GM06990 (cell line): ENCODE measurements around the gene ITPR1.

Experiments used
- DNase-seq: peaks from one replicate; pipeline ENCODE4 v3.0.0-alpha.2; 2011; ENCODE audit not compliant: insufficient read length; ENCODE audit errors: extremely low read depth
- H3K27me3 ChIP-seq: replicated peaks from 2 replicates; pipeline ENCODE4 v1.6.0; 2011; ENCODE audit warnings: low read length; ENCODE audit not compliant: control insufficient read depth, insufficient read depth
- H3K36me3 ChIP-seq: 2 replicates; pipeline ENCODE4 v1.5.1; 2011; ENCODE audit warnings: low read length; ENCODE audit not compliant: control insufficient read depth, insufficient read depth
- H3K4me3 ChIP-seq: replicated peaks from 2 replicates; pipeline ENCODE4 v1.5.1; 2011; ENCODE audit warnings: low read depth, mild to moderate bottlenecking, control low read depth, low read length
- TF ChIP-seq, protein P1 (sequence below): IDR thresholded peaks from 2 replicates; pipeline ENCODE4 v1.5.1; 2011; ENCODE audit warnings: low read length, control low read depth, mild to moderate bottlenecking, inconsistent platforms; ENCODE audit not compliant: insufficient read depth, poor library complexity, severe bottlenecking

ITPR1 gene

DNA sequence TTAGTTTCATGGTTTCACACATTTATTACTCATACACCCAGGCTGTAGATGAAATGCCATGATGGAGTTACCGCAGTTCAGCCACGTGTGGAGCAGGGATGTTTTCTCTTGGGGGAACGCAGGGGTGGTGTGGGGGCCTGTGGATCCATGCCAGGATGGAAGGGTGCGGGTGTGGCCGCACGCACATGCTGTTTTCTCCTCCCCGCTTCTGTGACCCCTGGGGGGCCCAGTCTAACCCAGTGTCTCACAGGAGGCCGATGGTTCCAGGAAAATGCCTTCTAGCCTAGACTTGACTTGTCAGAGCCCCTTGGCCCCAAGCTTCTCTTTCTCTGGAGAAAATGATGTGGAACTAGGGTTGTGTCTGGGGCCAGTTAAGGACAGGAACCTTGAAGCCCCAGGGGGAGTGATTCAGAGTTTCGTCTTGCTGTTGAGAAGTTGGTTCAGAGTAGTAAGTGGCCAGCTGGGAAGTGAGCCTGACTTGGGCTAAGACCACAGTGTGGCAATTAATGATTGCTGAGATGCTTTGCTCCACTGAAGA, 245.7 kb downstream of the ITPR1 start:
- Histone ChIP-seq H3K4me3 (no peak overlapping the region), H3K27me3 (no peaks in the 10 kb centered on the region), H3K36me3 (no peaks in the 10 kb centered on the region; the same call in 1 of the 2 replicates)
- no peak for DNase-seq
- TF ChIP-seq, protein P1, sequence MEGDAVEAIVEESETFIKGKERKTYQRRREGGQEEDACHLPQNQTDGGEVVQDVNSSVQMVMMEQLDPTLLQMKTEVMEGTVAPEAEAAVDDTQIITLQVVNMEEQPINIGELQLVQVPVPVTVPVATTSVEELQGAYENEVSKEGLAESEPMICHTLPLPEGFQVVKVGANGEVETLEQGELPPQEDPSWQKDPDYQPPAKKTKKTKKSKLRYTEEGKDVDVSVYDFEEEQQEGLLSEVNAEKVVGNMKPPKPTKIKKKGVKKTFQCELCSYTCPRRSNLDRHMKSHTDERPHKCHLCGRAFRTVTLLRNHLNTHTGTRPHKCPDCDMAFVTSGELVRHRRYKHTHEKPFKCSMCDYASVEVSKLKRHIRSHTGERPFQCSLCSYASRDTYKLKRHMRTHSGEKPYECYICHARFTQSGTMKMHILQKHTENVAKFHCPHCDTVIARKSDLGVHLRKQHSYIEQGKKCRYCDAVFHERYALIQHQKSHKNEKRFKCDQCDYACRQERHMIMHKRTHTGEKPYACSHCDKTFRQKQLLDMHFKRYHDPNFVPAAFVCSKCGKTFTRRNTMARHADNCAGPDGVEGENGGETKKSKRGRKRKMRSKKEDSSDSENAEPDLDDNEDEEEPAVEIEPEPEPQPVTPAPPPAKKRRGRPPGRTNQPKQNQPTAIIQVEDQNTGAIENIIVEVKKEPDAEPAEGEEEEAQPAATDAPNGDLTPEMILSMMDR: no peak

- Histone ChIP-seq H3K36me3 (no peaks in the 10 kb centered on the region; the same call in 1 of the 2 replicates), H3K4me3 (no peak overlapping the region), H3K27me3 (no peaks in the 10 kb centered on the region)
- TF ChIP-seq, protein P1: no peak
- DNase-seq: no peak
These were observed 246.4 kb downstream of the ITPR1 start for GRCh38 chr3:4739289-4740236.

DNA sequence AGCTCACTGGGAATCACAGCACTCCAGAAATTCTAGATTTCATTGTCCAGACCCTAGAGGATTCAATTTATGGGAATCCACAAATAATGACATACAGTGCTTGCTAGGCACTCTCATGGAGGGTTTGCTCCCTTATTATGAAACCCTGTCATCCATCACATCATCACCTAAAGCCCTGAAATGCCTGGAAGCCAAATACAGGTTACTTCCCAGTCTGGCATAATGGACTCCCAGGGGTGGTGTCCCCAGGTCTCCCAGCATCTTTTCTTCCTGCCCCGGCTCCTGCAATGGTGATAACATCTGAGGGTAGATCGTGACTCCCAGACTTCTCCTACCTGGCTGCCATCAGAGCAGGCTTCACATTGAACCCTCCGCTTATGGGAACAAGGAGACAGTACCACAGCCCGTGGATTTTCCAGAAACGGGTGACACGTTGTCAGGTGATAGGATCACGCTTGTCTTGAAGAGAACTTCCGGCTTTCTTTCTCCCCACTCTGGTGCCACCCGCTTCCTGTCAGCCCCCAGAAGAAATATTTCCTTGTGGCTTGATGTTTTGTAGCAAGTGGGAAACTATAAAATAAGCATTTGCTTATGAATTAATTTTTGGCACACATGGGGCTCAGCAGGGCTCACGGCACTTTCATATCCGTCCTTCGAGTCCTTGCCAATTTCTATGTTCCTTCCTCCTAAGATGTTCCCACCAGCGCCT, 247.4 kb downstream of the ITPR1 start:
- Histone ChIP-seq H3K4me3 (no peak overlapping the region), H3K36me3 (no peaks in the 10 kb centered on the region; the same call in 1 of the 2 replicates), H3K27me3 (no peaks in the 10 kb centered on the region)
- TF ChIP-seq, protein P1: no peak
- no peak for DNase-seq

GRCh38 chr3:4741106-4741403, 247.9 kb downstream of the ITPR1 start:
- no peak for DNase-seq
- TF ChIP-seq, protein P1: no peak
- Histone ChIP-seq H3K27me3 (no peaks in the 10 kb centered on the region), H3K36me3 (no peaks in the 10 kb centered on the region; the same call in 1 of the 2 replicates), H3K4me3 (no peak overlapping the region)

GRCh38 chr3:4741404-4742307, 248.5 kb downstream of the ITPR1 start:
- TF ChIP-seq, protein P1: no peak
- Histone ChIP-seq H3K27me3 (no peaks in the 10 kb centered on the region), H3K4me3 (no peak overlapping the region), H3K36me3 (no peaks in the 10 kb centered on the region)
- no peak for DNase-seq
